A673 (cell line): ENCODE results near the gene RPS18.

ENCODE experiments used
- CTCF ChIP-seq: fragments of 300-800, 200-600 bp; sonication (generic); conservative IDR thresholded peaks from 2 replicates; pipeline ENCODE4 v1.5.1; 2017; ENCODE audit warnings: low read depth, mild to moderate bottlenecking, antibody characterized with exemption, low read length, moderate library complexity, mixed read lengths
- EZH2 ChIP-seq: fragments of 200-600 bp; sonication (generic); IDR thresholded peaks from 2 replicates; pipeline ENCODE4 v1.6.1; 2017; ENCODE audit warnings: borderline replicate concordance, low read depth, mild to moderate bottlenecking, mixed read lengths, antibody characterized with exemption, low read length; ENCODE audit not compliant: poor library complexity, severe bottlenecking

GRCh38 chr6:33288921-33289783 lies 17.3 kb downstream of the RPS18 start, which contains the start of the genes PFDN6 and WDR46:
- TF ChIP-seq CTCF (no peak), EZH2 (no peak)
